GM18502 (cell line): ENCODE results near the gene SLC35G6.
A peak's percentile ranks its signal among the peaks of the same experiment; 100 is the strongest.
"Not testable (repeated sequence)": the region's sequence is repeated elsewhere in the genome, so short reads cannot be mapped to it uniquely, and the experiment has no call there.

Experiments
- ATAC-seq: cut with Tn5 transposase; IDR thresholded peaks from one replicate; pipeline ENCODE4 v1.9.1; 2021; ENCODE audit warnings: mild to moderate bottlenecking; ENCODE audit not compliant: unreplicated experiment, poor library complexity

Gene SLC35G6

GRCh38 chr17:7477392-7478275 lies 3.6 kb upstream of the SLC35G6 start:
- no peak for ATAC-seq

GRCh38 chr17:7478276-7479212 lies 2.7 kb upstream of the SLC35G6 start:
- no peak for ATAC-seq

- no peak for ATAC-seq
These were observed 1.8 kb upstream of the SLC35G6 start, which contains the start of gene ZBTB4 for GRCh38 chr17:7479213-7480088. ZBTB4 (minus strand) TSS chr17:7479631; CDS start chr17:7466801, 12,830 bp downstream.

DNA sequence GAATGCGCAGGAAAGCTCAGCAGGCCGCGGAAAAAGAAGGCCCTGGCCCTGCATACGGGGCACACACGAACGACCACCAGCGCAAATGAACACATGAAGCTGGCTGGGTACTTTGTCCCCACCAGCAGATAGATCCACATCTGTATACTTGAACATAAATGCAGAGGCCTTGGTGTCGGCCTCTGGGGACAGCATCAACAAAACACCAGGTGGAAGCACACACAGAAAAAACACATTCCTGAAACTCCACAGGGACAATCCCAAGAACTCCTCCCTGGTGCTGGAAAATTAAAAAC lies 1.2 kb upstream of the SLC35G6 start:
- no peak for ATAC-seq

GRCh38 chr17:7481842-7482741 lies 846 bp downstream of the SLC35G6 start:
- not testable (repeated sequence) for ATAC-seq

DNA sequence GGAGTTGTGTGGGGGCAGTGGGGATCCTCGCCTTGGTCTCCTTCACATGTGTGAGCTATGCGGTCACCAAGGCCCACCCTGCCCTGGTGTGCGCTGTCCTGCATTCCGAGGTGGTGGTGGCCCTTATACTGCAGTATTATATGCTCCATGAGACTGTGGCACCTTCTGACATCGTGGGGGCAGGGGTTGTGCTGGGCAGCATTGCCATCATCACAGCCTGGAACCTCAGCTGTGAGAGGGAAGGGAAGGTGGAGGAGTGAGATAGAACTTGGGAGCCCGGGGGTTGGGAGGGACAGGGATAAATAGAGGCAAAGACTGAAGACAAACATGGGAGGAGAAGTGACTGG lies 1.5 kb downstream of the SLC35G6 start:
- not testable (repeated sequence) for ATAC-seq

DNA sequence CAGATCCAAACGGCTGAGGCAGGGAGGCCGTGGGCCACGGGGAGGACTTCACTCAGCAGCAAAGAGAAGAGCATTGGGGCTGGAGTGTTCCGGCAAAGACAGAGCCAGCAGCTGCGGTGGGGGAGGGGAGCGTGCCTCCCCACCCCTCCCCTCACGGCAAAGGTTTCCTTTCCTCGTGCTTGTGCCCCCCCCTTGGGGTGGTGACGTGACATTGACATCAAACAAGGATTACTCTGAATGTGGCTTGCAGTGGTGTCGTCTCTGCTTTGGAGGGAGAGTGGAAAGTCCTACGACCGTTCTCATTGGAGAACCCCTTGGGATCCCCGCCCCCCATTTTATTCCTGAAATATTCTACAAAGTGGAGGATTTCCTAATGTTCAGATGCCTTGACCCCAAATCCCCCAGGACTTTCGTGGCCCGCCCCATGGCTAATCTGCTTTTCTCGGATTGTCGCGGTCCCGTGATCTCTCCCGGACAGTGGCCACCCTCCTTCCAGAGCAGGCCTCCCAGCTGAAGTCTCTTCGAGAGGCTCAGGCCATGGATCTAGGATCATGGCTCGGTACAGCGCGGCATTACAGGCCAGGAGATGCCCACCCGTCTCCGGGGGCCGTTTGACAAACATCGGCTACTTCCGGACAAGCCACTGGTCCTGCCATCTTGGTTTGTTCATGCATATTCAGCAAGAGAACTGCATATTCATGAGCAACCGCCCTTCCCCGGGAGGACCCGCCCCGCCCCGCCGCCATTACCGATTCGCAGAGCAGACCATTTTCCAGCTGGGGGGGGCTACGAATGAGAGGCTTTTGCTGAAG lies 2.2 kb downstream of the SLC35G6 start:
- peak; percentile 36 for ATAC-seq

- ATAC-seq, result peak; percentile 60
These were observed 3.0 kb downstream of the SLC35G6 start, which contains the start of gene POLR2A for GRCh38 chr17:7484067-7484918. POLR2A (plus strand) TSS chr17:7484366.

GRCh38 chr17:7484919-7485377 lies 3.7 kb downstream of the SLC35G6 start:
- ATAC-seq, result no peak

DNA sequence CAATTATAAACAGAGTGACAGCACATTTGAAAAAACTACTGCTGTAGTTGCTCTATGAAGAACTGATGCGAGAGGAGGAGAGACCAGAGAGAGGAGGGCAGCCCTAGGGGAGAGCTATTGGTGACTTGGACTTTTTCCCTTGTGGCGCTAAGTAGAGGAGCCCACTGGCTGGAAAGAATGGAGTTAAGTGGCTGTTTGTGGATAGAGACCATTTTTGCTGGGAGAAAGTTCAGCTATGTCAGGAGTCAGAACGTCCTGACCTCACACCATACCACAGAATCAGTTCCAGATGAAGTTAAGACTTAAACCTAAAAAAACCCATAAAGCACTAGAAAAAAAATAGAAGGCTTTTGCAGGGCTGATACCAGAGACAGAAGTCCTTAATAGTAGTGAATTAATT lies 4.9 kb downstream of the SLC35G6 start:
- ATAC-seq, result no peak

GRCh38 chr17:7490144-7490543 lies 8.9 kb downstream of the SLC35G6 start:
- no peak for ATAC-seq

DNA sequence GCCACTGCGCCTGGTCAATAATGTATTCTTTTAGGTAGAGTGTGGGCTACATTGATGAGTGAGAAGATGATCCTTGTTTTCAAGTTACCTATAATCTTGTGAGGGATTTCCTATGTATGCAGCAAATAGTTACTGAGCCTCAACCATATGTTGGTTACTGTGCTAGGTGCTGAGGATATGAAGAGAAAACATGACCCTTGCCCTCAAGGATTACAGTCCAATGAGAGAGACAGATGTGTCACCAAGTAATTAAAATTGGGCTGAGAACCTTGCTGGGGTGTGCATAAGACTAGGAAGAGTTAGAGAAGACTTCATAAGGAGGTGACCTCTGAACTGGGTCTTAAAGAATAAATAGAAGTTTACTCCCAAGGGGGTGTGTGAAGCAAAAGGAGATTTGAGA lies 10.3 kb downstream of the SLC35G6 start:
- ATAC-seq, result no peak

- ATAC-seq, result no peak
These were observed 12.7 kb downstream of the SLC35G6 start for GRCh38 chr17:7493941-7494340.

DNA sequence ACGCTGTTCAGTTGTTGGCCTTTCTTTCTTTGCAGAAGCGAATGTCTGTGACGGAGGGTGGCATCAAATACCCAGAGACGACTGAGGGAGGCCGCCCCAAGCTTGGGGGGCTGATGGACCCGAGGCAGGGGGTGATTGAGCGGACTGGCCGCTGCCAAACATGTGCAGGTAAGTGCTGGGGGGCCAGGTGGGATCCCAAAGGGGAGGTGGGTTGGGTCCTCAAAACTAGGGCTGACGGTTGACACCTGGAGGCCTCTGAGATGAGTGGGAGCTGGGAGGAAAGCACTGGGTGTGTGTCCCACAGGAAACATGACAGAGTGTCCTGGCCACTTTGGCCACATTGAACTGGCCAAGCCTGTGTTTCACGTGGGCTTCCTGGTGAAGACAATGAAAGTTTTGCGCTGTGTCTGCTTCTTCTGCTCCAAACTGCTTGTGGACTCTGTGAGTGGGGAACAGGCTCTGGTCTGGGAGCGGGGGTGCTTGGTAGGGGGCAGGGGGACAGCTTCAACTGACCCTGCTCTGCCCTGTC lies 14.7 kb downstream of the SLC35G6 start:
- ATAC-seq, result no peak

DNA sequence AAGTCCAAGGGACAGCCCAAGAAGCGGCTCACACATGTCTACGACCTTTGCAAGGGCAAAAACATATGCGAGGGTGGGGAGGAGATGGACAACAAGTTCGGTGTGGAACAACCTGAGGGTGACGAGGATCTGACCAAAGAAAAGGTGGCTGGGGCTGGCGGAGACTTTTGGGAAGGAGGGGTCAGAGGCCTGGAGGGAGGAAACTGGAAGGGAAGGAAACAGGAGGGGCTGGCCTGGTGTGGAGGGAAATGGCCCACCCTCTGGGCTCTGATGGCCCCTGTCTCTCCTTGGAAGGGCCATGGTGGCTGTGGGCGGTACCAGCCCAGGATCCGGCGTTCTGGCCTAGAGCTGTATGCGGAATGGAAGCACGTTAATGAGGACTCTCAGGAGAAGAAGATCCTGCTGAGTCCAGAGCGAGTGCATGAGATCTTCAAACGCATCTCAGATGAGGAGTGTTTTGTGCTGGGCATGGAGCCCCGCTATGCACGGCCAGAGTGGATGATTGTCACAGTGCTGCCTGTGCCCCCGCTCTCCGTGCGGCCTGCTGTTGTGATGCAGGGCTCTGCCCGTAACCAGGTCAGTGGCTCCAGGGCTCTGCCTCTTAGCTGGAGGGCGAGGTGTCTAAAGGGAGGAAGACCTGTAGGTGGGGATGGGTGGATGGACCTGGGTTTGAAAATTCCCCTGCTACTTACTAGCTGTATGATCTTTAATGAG lies 15.4 kb downstream of the SLC35G6 start:
- ATAC-seq, result no peak

GRCh38 chr17:7497228-7497627 lies 16.0 kb downstream of the SLC35G6 start:
- ATAC-seq, result no peak

GRCh38 chr17:7497636-7498035 lies 16.4 kb downstream of the SLC35G6 start:
- no peak for ATAC-seq
